Keratinocyte (primary cell): ENCODE measurements around the gene DTX3. TPM values are rescaled to one million over a fixed set of nuclear protein-coding genes. Genes with fewer than 3 reads are reported as not detected.

ENCODE experiments used
- DNase-seq: peaks from one replicate; pipeline ENCODE4 v3.0.0-alpha.2; 2011; ENCODE audit warnings: low read depth, missing footprints, low spot score
- FAIRE-seq: peaks from 2 replicates; lab custom pipeline; 2011; peaks lifted over from hg19 to GRCh38; lab: Jason Lieb, UNC
- H2AFZ ChIP-seq: 2 replicates; pipeline ENCODE4 v1.6.0; 2012; ENCODE audit warnings: low read length, control low read depth, inconsistent platforms; ENCODE audit not compliant: control insufficient read depth
- H3K27ac ChIP-seq: 2 replicates; pipeline ENCODE4 v1.5.1; 2011; ENCODE audit warnings: low read length; ENCODE audit not compliant: control insufficient read depth, insufficient read depth
- H3K27me3 ChIP-seq: 3 replicates; pipeline ENCODE4 v1.6.0; 2011; ENCODE audit warnings: low read length; ENCODE audit not compliant: control insufficient read depth, insufficient read depth; ENCODE audit errors: extremely low read depth
- H3K36me3 ChIP-seq, 2 experiments: 2 replicates in 1 of 2; 3 replicates in 1 of 2; pipeline ENCODE4 v1.5.1; 2011; ENCODE audit warnings: low read length in 2 of 2, mild to moderate bottlenecking in 1 of 2; ENCODE audit not compliant: control insufficient read depth in 2 of 2, insufficient read depth in 2 of 2; ENCODE audit errors: extremely low read depth in 1 of 2
- H3K4me1 ChIP-seq: 3 replicates; pipeline ENCODE4 v1.5.1; 2011; ENCODE audit warnings: low read length; ENCODE audit not compliant: control insufficient read depth, insufficient read depth; ENCODE audit errors: extremely low read depth
- H3K4me2 ChIP-seq: 3 replicates; pipeline ENCODE4 v1.6.0; 2011; ENCODE audit warnings: low read depth, low read length; ENCODE audit not compliant: control insufficient read depth, insufficient read depth; ENCODE audit errors: extremely low read depth
- H3K4me3 ChIP-seq, 3 experiments: fragments of 200-600 bp in 1 of 3; sonication (generic) in 1 of 3; 2 replicates in 2 of 3; 3 replicates in 1 of 3; pipeline ENCODE4 v1.5.1; 2011 to 2016; ENCODE audit warnings: low read length in 3 of 3, mild to moderate bottlenecking in 3 of 3, control low read depth in 2 of 3, inconsistent platforms in 1 of 3, low read depth in 1 of 3, mixed read lengths in 1 of 3, mixed run types in 1 of 3, moderate library complexity in 1 of 3; ENCODE audit not compliant: control insufficient read depth in 2 of 3, insufficient read depth in 2 of 3; ENCODE audit errors: extremely low read depth in 1 of 3
- H3K79me2 ChIP-seq: 2 replicates; pipeline ENCODE4 v1.6.0; 2012; ENCODE audit warnings: low read length; ENCODE audit not compliant: control insufficient read depth, insufficient read depth
- H3K9ac ChIP-seq: 3 replicates; pipeline ENCODE4 v1.6.0; 2011; ENCODE audit warnings: low read length; ENCODE audit not compliant: control insufficient read depth, insufficient read depth; ENCODE audit errors: extremely low read depth
- H3K9me1 ChIP-seq: 3 replicates; pipeline ENCODE4 v1.6.0; 2011; ENCODE audit warnings: low read length; ENCODE audit not compliant: control insufficient read depth, insufficient read depth; ENCODE audit errors: extremely low read depth
- H3K9me3 ChIP-seq: 2 replicates; pipeline ENCODE4 v1.5.1; 2012; ENCODE audit warnings: low read depth, low read length; ENCODE audit not compliant: control insufficient read depth
- H4K20me1 ChIP-seq: 3 replicates; pipeline ENCODE4 v1.6.0; 2011; ENCODE audit warnings: low read length; ENCODE audit not compliant: control insufficient read depth, insufficient read depth; ENCODE audit errors: extremely low read depth
- CTCF ChIP-seq, 3 experiments: IDR thresholded peaks in 1 of 3; conservative IDR thresholded peaks in 1 of 3; optimal IDR thresholded peaks in 1 of 3; 2 replicates in 2 of 3; 3 replicates in 1 of 3; pipeline versions ENCODE3 to v1.5.1; 2011; ENCODE audit warnings: low read length in 3 of 3, mild to moderate bottlenecking in 3 of 3, moderate library complexity in 2 of 3, control low read depth in 1 of 3, inconsistent platforms in 1 of 3; ENCODE audit not compliant: insufficient read depth in 2 of 3; ENCODE audit errors: extremely low read depth in 1 of 3
- EZH2 ChIP-seq: IDR thresholded peaks from one replicate; pipeline ENCODE4 v1.6.1; 2012; ENCODE audit warnings: inconsistent platforms, mild to moderate bottlenecking, low read length, moderate library complexity
- dilution Hi-C: fragments of 300-500 bp; cut with MboI; formaldehyde crosslinking; loops from one replicate; pipeline ENCODE4 v1.7.0; 2020; ENCODE audit warnings: low sequenced_read_pairs; ENCODE audit not compliant: extremely low pct_ligation_motif_present
- polyA plus RNA-seq, 5 experiments: library from polyadenylated mRNA; depleted of rRNA in 3 of 5; stranded (reverse) in 3 of 5; stranded (forward) in 1 of 5; unstranded in 1 of 5; fragments of >200 nt; gene quantifications; 1 replicate in 1 of 5; 2 replicates in 3 of 5; 3 replicates in 1 of 5; pipeline versions ENCODE4 v1.2.1 to v1.2.3, GENCODE V29; 2011 to 2012; ENCODE audit warnings: missing spikeins in 2 of 5, low read depth in 1 of 5, low replicate concordance in 1 of 5

The DTX3 gene
- polyA plus RNA-seq, 1 donor (not counting 4 experiments of a cell fraction or from before 2014, with no cell fraction given): 2.6 TPM

- H3K9me1 ChIP-seq: peaks cover 3% of the 10 kb centered on the region
- no peaks in the 10 kb centered on the region for H3K79me2 ChIP-seq
- DNase-seq (no peak), FAIRE-seq (no peak)
- TF ChIP-seq EZH2 (no peak), CTCF (optimal IDR thresholded peaks at IDR 0.05 in 1 of 3, IDR thresholded peaks at IDR 0.05 in 1 of 3, conservative IDR thresholded peaks at IDR 0.05 in 1 of 3; ENCODE audit: extremely low read depth in 1 of 3, insufficient read depth in 2 of 3, low read length in 3 of 3) (no peak)
- H3K4me1 ChIP-seq: peaks cover 15% of the 10 kb centered on the region
- no peak overlapping the region for H3K9ac ChIP-seq
- peaks cover 4 to 7% of the 10 kb centered on the region in 2 experiments for H3K36me3 ChIP-seq
- H3K27me3 ChIP-seq: peaks cover 33% of the 10 kb centered on the region
- no peak overlapping the region for H2AFZ ChIP-seq
- dilution Hi-C loops: no loop called here
- no peak overlapping the region for H3K27ac ChIP-seq
- H3K9me3 ChIP-seq: no peaks in the 10 kb centered on the region
- no peaks in the 10 kb centered on the region for H4K20me1 ChIP-seq
- no peak overlapping the region for H3K4me3 ChIP-seq
- no peak overlapping the region for H3K4me2 ChIP-seq
Observed at GRCh38 chr12:57606821-57607220, 2.2 kb downstream of the DTX3 start.

- Histone ChIP-seq H3K27ac (no peak overlapping the region), H3K4me2 (no peak overlapping the region), H3K4me1 (peaks cover 15% of the 10 kb centered on the region), H3K36me3 (no peaks in the 10 kb centered on the region), H2AFZ (no peak overlapping the region), H4K20me1 (no peaks in the 10 kb centered on the region), H3K4me3 (no peak overlapping the region), H3K79me2 (no peaks in the 10 kb centered on the region), H3K9ac (no peak overlapping the region), H3K9me3 (no peaks in the 10 kb centered on the region), H3K27me3 (peaks cover 46% of the 10 kb centered on the region), H3K9me1 (no peaks in the 10 kb centered on the region)
- FAIRE-seq (no peak), DNase-seq (no peak)
- dilution Hi-C loops: no loop called here
- TF ChIP-seq EZH2: no peak
- TF ChIP-seq CTCF (optimal IDR thresholded peaks at IDR 0.05 in 1 of 3, IDR thresholded peaks at IDR 0.05 in 1 of 3, conservative IDR thresholded peaks at IDR 0.05 in 1 of 3; ENCODE audit: extremely low read depth in 1 of 3, insufficient read depth in 2 of 3, low read length in 3 of 3): no peak
Observed at GRCh38 chr12:57607958-57608663, 3.5 kb downstream of the DTX3 start.
